HCT116 (cell line): Measurements from ENCODE around the gene FRAS1. TPM values are rescaled to one million over a fixed set of nuclear protein-coding genes. Genes with fewer than 3 reads are reported as not detected.

Experiments
- ATAC-seq: fragments of 200-7000 bp; cut with Tn5 transposase; 2 replicates; pipeline ENCODE4 v1.9.1; 2020; ENCODE audit warnings: mild to moderate bottlenecking, moderate library complexity
- BruUV-seq: library from RNA; stranded (reverse); fragments of 400-500 nt; replicated peaks from 2 replicates; lab custom pipeline; 2021; lab: Mats Ljungman, UMichigan
- CTCF ChIA-PET: fragments of 300-600 bp; sonication (Branson Sonifier 250); formaldehyde crosslinking; loops from one replicate; lab custom pipeline; 2021; ENCODE audit warnings: antibody characterized with exemption; lab: Charles Lee
- POLR2A ChIA-PET: fragments of 300-600, 350-600 bp; sonication (Branson Sonifier 250); formaldehyde crosslinking; loops from one replicate; lab custom pipeline; 2021; ENCODE audit warnings: antibody characterized with exemption; lab: Charles Lee
- RAD21 ChIA-PET, 2 experiments: fragments of 300-600 bp; sonication (Branson Sonifier 250); formaldehyde crosslinking; loops; one replicate each; lab custom pipeline; 2023; ENCODE audit warnings: low total read pairs in 2 of 2; ENCODE audit not compliant: uncharacterized antibody in 2 of 2, unreplicated experiment in 2 of 2, low non-redundant PET in 1 of 2; lab: Charles Lee
- DNase-seq: peaks from one replicate; pipeline ENCODE4 v3.0.0-alpha.2; 2010; ENCODE audit warnings: low read depth, low spot score
- H2AFZ ChIP-seq: fragments of 200-600 bp; shearing (Covaris generic), sonication (generic); 2 replicates; pipeline ENCODE4 v1.6.1; 2017; ENCODE audit warnings: low read depth, mixed run types, mixed read lengths, antibody characterized with exemption, low read length; ENCODE audit not compliant: poor library complexity, severe bottlenecking
- H3K27ac ChIP-seq: 2 replicates; pipeline ENCODE4 v1.5.1; 2012; ENCODE audit warnings: low read depth, low read length
- H3K27me3 ChIP-seq: fragments of 200-600 bp; sonication (generic); 2 replicates; pipeline ENCODE4 v1.6.1; 2016; ENCODE audit warnings: mixed run types, low read length, mixed read lengths; ENCODE audit not compliant: insufficient read depth
- H3K36me3 ChIP-seq, 2 experiments: fragments of 200-500 bp in 1 of 2; fragments of 200-600 bp in 1 of 2; sonication (Bioruptor generic) in 1 of 2; sonication (generic) in 1 of 2; 2 replicates each; pipeline versions ENCODE4 v1.5.1 to v1.6.1; 2014 to 2016; ENCODE audit warnings: low read length in 2 of 2, inconsistent platforms in 1 of 2, mixed read lengths in 1 of 2, mixed run types in 1 of 2; ENCODE audit not compliant: insufficient read depth in 2 of 2, control insufficient read depth in 1 of 2
- H3K4me1 ChIP-seq, 2 experiments: fragments of 200-600 bp in 1 of 2; sonication (generic) in 1 of 2; 2 replicates each; pipeline versions ENCODE4 v1.5.1 to v1.6.1; 2012 to 2017; ENCODE audit warnings: low read length in 2 of 2, inconsistent platforms in 1 of 2, mild to moderate bottlenecking in 1 of 2, mixed read lengths in 1 of 2, mixed run types in 1 of 2, moderate library complexity in 1 of 2; ENCODE audit not compliant: insufficient read depth in 2 of 2, control insufficient read depth in 1 of 2
- H3K4me2 ChIP-seq: fragments of 200-600 bp; sonication (generic); 2 replicates; pipeline ENCODE4 v1.6.1; 2017; ENCODE audit warnings: mixed run types, low read length, mixed read lengths
- H3K4me3 ChIP-seq, 2 experiments: fragments of 200-600 bp in 1 of 2; sonication (generic) in 1 of 2; replicated peaks in 1 of 2; 2 replicates each; pipeline ENCODE4 v1.5.1; 2011 to 2016; ENCODE audit warnings: low read length in 2 of 2, control low read depth in 1 of 2, low read depth in 1 of 2, mild to moderate bottlenecking in 1 of 2, mixed read lengths in 1 of 2, mixed run types in 1 of 2
- H3K79me2 ChIP-seq: fragments of 200-600 bp; sonication (generic); 2 replicates; pipeline ENCODE4 v1.6.1; 2017; ENCODE audit warnings: mild to moderate bottlenecking, mixed run types, low read length, moderate library complexity, mixed read lengths; ENCODE audit not compliant: insufficient read depth
- H3K9ac ChIP-seq: fragments of 200-600 bp; sonication (generic); 2 replicates; pipeline ENCODE4 v1.6.1; 2016; ENCODE audit warnings: low read length, mixed read lengths
- H3K9me2 ChIP-seq: fragments of 200-600 bp; sonication (generic), shearing (Covaris generic); 2 replicates; pipeline ENCODE4 v1.6.1; 2017; ENCODE audit warnings: mixed run types, mild to moderate bottlenecking, moderate library complexity; ENCODE audit not compliant: insufficient read depth
- H3K9me3 ChIP-seq, 2 experiments: fragments of 200-500 bp in 1 of 2; fragments of 200-600 bp in 1 of 2; sonication (Bioruptor generic) in 1 of 2; sonication (generic) in 1 of 2; 2 replicates each; pipeline ENCODE4 v1.6.1; 2014 to 2017; ENCODE audit warnings: low read length in 2 of 2, mixed read lengths in 2 of 2, inconsistent platforms in 1 of 2, low read depth in 1 of 2, mild to moderate bottlenecking in 1 of 2, mixed run types in 1 of 2, moderate library complexity in 1 of 2; ENCODE audit not compliant: control insufficient read depth in 1 of 2, insufficient read depth in 1 of 2
- H4K20me1 ChIP-seq: fragments of 200-600 bp; sonication (generic), shearing (Covaris generic); 2 replicates; pipeline ENCODE4 v1.6.1; 2017; ENCODE audit warnings: mixed run types, mild to moderate bottlenecking, moderate library complexity; ENCODE audit not compliant: insufficient read depth
- CBX3 ChIP-seq: IDR thresholded peaks from 2 replicates; pipeline ENCODE4 v1.6.1; 2012; ENCODE audit warnings: low read depth
- POLR2AphosphoS5 ChIP-seq: IDR thresholded peaks from 2 replicates; pipeline ENCODE4 v1.6.1; 2011; ENCODE audit warnings: mild to moderate bottlenecking, low read depth, low read length, moderate library complexity
- TCF7L2 ChIP-seq: IDR thresholded peaks from 2 replicates; pipeline ENCODE4 v1.7.0; 2011; ENCODE audit warnings: borderline replicate concordance, inconsistent platforms; ENCODE audit not compliant: insufficient read depth, insufficient read length; ENCODE audit errors: extremely low read depth
- YY1 ChIP-seq: IDR thresholded peaks from 2 replicates; pipeline ENCODE4 v1.6.1; 2011; ENCODE audit warnings: low read length, low read depth, moderate library complexity, mild to moderate bottlenecking; ENCODE audit not compliant: insufficient replicate concordance; ENCODE audit errors: extremely low read depth
- intact Hi-C: fragments of 100-400 bp; cut with micrococcal nuclease; formaldehyde crosslinking; loops from 2 replicates; pipeline ENCODE4 v1.10.0; 2022
- total RNA-seq: library from RNA; stranded (reverse); gene quantifications from one replicate; pipeline ENCODE4 v1.2.1, GENCODE V29; 2021; ENCODE audit not compliant: unreplicated experiment

Gene FRAS1
- total RNA-seq, 1 experiment from 2014 or later = 33.5 TPM

DNA sequence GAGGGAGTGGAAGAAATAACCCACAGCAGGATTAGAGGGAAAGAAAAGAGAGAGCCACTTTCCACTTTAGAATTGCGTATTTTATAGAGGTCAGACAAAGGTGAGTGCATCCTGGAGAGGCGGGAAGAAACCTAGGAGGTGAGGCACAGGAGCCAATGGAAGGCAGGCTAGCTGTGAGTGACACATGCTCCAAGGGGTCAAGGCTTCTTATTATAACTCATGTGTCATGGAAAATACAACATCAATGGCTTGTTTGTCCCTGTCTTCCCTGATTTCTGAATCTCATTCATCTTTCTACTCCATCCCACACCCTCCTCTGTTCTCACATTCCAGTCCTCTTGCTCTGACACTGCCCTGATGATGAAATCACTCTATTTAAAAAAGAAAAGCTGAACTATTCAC is 508.8 kb downstream of the FRAS1 start:
- Histone ChIP-seq H4K20me1 (no peaks in the 10 kb centered on the region), H3K4me1 (peaks cover 96 to 98% of the 10 kb centered on the region in 2 experiments), H3K27ac (peak overlapping the region; percentile 100), H3K4me3 (peak overlapping the region in 1 of 2 experiments; percentile 21; a peak in 2 of 4 replicates), H3K9me3 (no peaks in the 10 kb centered on the region), H3K9ac (peak overlapping the region; percentile 62), H2AFZ (no peak overlapping the region), H3K27me3 (no peaks in the 10 kb centered on the region), H3K9me2 (no peaks in the 10 kb centered on the region), H3K36me3 (peaks cover 0 to 8% of the 10 kb centered on the region in 2 experiments; a peak in 1 of 4 replicates), H3K79me2 (peaks cover 68% of the 10 kb centered on the region), H3K4me2 (peak overlapping the region; percentile 75)
- ChIA-PET RAD21 (no interaction called here), CTCF (no interaction called here), POLR2A (interaction anchor here (0.6 to 1.5 kb wide), 4 partner anchors 11 to 507 kb away, joined by 3 to 7 read pairs (median 3); partner anchors contain the start of gene ANXA3)
- DNase-seq = peak; percentile 92
- no TSS peak for BruUV-seq
- ATAC-seq = peak; percentile 79
- peak; percentile 18 for TF ChIP-seq YY1
- peak; percentile 21 for TF ChIP-seq TCF7L2
- no peak for TF ChIP-seq CBX3
- peak; percentile 70 for TF ChIP-seq POLR2AphosphoS5
- intact Hi-C loops = loop anchor here (5.0 kb wide), 1 partner anchor 509 kb away; the partner anchor contains the start of gene FRAS1

GRCh38 chr4:78566834-78567499 is 509.8 kb downstream of the FRAS1 start:
- DNase-seq = no peak
- BruUV-seq = no TSS peak
- RAD21 ChIA-PET = no interaction called here

More at GRCh38 chr4:78566834-78567499, 509.8 kb downstream of the FRAS1 start:
- Histone ChIP-seq H3K4me1 (peaks cover 88% of the 10 kb centered on the region in 2 experiments), H4K20me1 (no peaks in the 10 kb centered on the region), H3K9me2 (no peaks in the 10 kb centered on the region), H3K27ac (peak overlapping the region; percentile 100), H3K9me3 (no peaks in the 10 kb centered on the region), H3K36me3 (peaks cover 0 to 18% of the 10 kb centered on the region in 2 experiments; a peak in 1 of 4 replicates), H2AFZ (no peak overlapping the region), H3K4me3 (no peak overlapping the region), H3K27me3 (no peaks in the 10 kb centered on the region), H3K4me2 (peak overlapping the region; percentile 75), H3K9ac (peak overlapping the region; percentile 62), H3K79me2 (peaks cover 68% of the 10 kb centered on the region)
- ChIA-PET POLR2A (interaction anchor here (1.1 to 3.5 kb wide), 2 partner anchors 16 to 217 kb away, joined by 3 to 17 read pairs; partner anchors contain the start of gene ANXA3), CTCF (no interaction called here)
- ATAC-seq = peak; percentile 25
- TF ChIP-seq YY1 (no peak), POLR2AphosphoS5 (peak; percentile 23), TCF7L2 (no peak)
- intact Hi-C loops = loop anchor here (5.0 kb wide), 1 partner anchor 510 kb away; the partner anchor contains the start of gene FRAS1
